ENCODE measurements around the gene SPTBN1.

The SPTBN1 gene

GRCh38 chr2:54658564-54659071 is 202.5 kb downstream of the SPTBN1 start:
- Histone ChIP-seq H2AFZ (ENCODE audit: low read length) (no peak overlapping the region), H3K4me3 (ENCODE audit: low read depth, low read length, poor library complexity, severe bottlenecking) (no peak overlapping the region), H3K9me2 (ENCODE audit: low read depth, low read length) (no peaks in the 10 kb centered on the region), H3K79me2 (ENCODE audit: insufficient read depth, low read length) (no peaks in the 10 kb centered on the region), H3K27me3 (ENCODE audit: insufficient read depth, low read length) (no peaks in the 10 kb centered on the region), H3F3A (ENCODE audit: insufficient read depth, low read length) (no peaks in the 10 kb centered on the region), H3K9me3 (ENCODE audit: low read length) (no peaks in the 10 kb centered on the region), H4K20me1 (ENCODE audit: insufficient read depth, low read length) (no peaks in the 10 kb centered on the region), H3K36me3 (ENCODE audit: insufficient read depth, low read length) (peaks cover 36% of the 10 kb centered on the region; the same call in 1 of the 2 replicates), H3K27ac (ENCODE audit: low read depth, low read length, poor library complexity, severe bottlenecking) (no peak overlapping the region), H3K4me2 (ENCODE audit: low read length) (no peak overlapping the region), H3K4me1 (ENCODE audit: insufficient read depth, low read length, severe bottlenecking) (no peaks in the 10 kb centered on the region), H3K9ac (ENCODE audit: low read length) (no peak overlapping the region)
- no peak for TF ChIP-seq EZH2 (IDR thresholded peaks at IDR 0.05; ENCODE audit: borderline replicate concordance, low read length)
- TF ChIP-seq CTCF (IDR thresholded peaks at IDR 0.05; ENCODE audit: low read length) = no peak

GRCh38 chr2:54659527-54659926 is 203.4 kb downstream of the SPTBN1 start:
- no peaks in the 10 kb centered on the region for H4K20me1 ChIP-seq (ENCODE audit: insufficient read depth, low read length)
- no peaks in the 10 kb centered on the region for H3K4me1 ChIP-seq (ENCODE audit: insufficient read depth, low read length, severe bottlenecking)
- H3K4me2 ChIP-seq (ENCODE audit: low read length) = no peak overlapping the region
- H2AFZ ChIP-seq (ENCODE audit: low read length) = no peak overlapping the region
- H3K9me2 ChIP-seq (ENCODE audit: low read depth, low read length) = no peaks in the 10 kb centered on the region
- no peaks in the 10 kb centered on the region for H3F3A ChIP-seq (ENCODE audit: insufficient read depth, low read length)
- no peaks in the 10 kb centered on the region for H3K79me2 ChIP-seq (ENCODE audit: insufficient read depth, low read length)
- TF ChIP-seq CTCF (IDR thresholded peaks at IDR 0.05; ENCODE audit: low read length) = no peak
- no peak for TF ChIP-seq EZH2 (IDR thresholded peaks at IDR 0.05; ENCODE audit: borderline replicate concordance, low read length)
- H3K9me3 ChIP-seq (ENCODE audit: low read length) = no peaks in the 10 kb centered on the region
- H3K27me3 ChIP-seq (ENCODE audit: insufficient read depth, low read length) = no peaks in the 10 kb centered on the region
- peaks cover 32% of the 10 kb centered on the region; the same call in 1 of the 2 replicates for H3K36me3 ChIP-seq (ENCODE audit: insufficient read depth, low read length)
- H3K4me3 ChIP-seq (ENCODE audit: low read depth, low read length, poor library complexity, severe bottlenecking) = no peak overlapping the region
- no peak overlapping the region for H3K27ac ChIP-seq (ENCODE audit: low read depth, low read length, poor library complexity, severe bottlenecking)
- no peak overlapping the region for H3K9ac ChIP-seq (ENCODE audit: low read length)

GRCh38 chr2:54660752-54661151 is 204.6 kb downstream of the SPTBN1 start:
- no peak overlapping the region for H3K4me2 ChIP-seq (ENCODE audit: low read length)
- H3K27ac ChIP-seq (ENCODE audit: low read depth, low read length, poor library complexity, severe bottlenecking) = no peak overlapping the region
- no peaks in the 10 kb centered on the region for H3K9me2 ChIP-seq (ENCODE audit: low read depth, low read length)
- peaks cover 25% of the 10 kb centered on the region; the same call in 1 of the 2 replicates for H3K36me3 ChIP-seq (ENCODE audit: insufficient read depth, low read length)
- H2AFZ ChIP-seq (ENCODE audit: low read length) = no peak overlapping the region
- H3K9ac ChIP-seq (ENCODE audit: low read length) = no peak overlapping the region
- no peaks in the 10 kb centered on the region for H3K79me2 ChIP-seq (ENCODE audit: insufficient read depth, low read length)
- no peak overlapping the region for H3K4me3 ChIP-seq (ENCODE audit: low read depth, low read length, poor library complexity, severe bottlenecking)
- H3F3A ChIP-seq (ENCODE audit: insufficient read depth, low read length) = no peaks in the 10 kb centered on the region
- H3K27me3 ChIP-seq (ENCODE audit: insufficient read depth, low read length) = no peaks in the 10 kb centered on the region
- H3K4me1 ChIP-seq (ENCODE audit: insufficient read depth, low read length, severe bottlenecking) = no peaks in the 10 kb centered on the region
- H4K20me1 ChIP-seq (ENCODE audit: insufficient read depth, low read length) = no peaks in the 10 kb centered on the region
- H3K9me3 ChIP-seq (ENCODE audit: low read length) = no peaks in the 10 kb centered on the region
- TF ChIP-seq CTCF (IDR thresholded peaks at IDR 0.05; ENCODE audit: low read length) (peak; percentile 36; the same call in 1 of the 2 replicates), EZH2 (IDR thresholded peaks at IDR 0.05; ENCODE audit: borderline replicate concordance, low read length) (no peak)

Data from OCI-LY1 (cell line).